Neuronal stem cell (in vitro differentiated cells): Measurements from ENCODE around the gene KCNJ5.

ENCODE experiments used
- DNase-seq: peaks from one replicate; pipeline ENCODE4 v3.0.0-alpha.2; 2013; ENCODE audit warnings: low spot score
- H2AFZ ChIP-seq: one replicate; pipeline ENCODE4 v1.6.1; 2013; ENCODE audit warnings: mild to moderate bottlenecking, low read length, inconsistent platforms
- H2AK5ac ChIP-seq: 2 replicates; pipeline ENCODE4 v1.6.1; 2013; ENCODE audit warnings: low read depth, mild to moderate bottlenecking, inconsistent platforms, low read length, moderate library complexity, mixed read lengths
- H2BK120ac ChIP-seq: 2 replicates; pipeline ENCODE4 v1.6.1; 2013; ENCODE audit warnings: low read depth, mild to moderate bottlenecking, inconsistent platforms, low read length, moderate library complexity, mixed read lengths
- H2BK12ac ChIP-seq: one replicate; pipeline ENCODE4 v1.6.1; 2013; ENCODE audit warnings: low read length, inconsistent platforms
- H2BK15ac ChIP-seq: 2 replicates; pipeline ENCODE4 v1.6.1; 2013; ENCODE audit warnings: mild to moderate bottlenecking, low read length, inconsistent platforms, mixed read lengths
- H2BK5ac ChIP-seq: one replicate; pipeline ENCODE4 v1.6.1; 2013; ENCODE audit warnings: inconsistent platforms, mild to moderate bottlenecking, low read length, moderate library complexity
- H3K14ac ChIP-seq: one replicate; pipeline ENCODE4 v1.6.1; 2013; ENCODE audit warnings: low read length, inconsistent platforms
- H3K18ac ChIP-seq: 2 replicates; pipeline ENCODE4 v1.6.1; 2013; ENCODE audit warnings: low read length, inconsistent platforms
- H3K23ac ChIP-seq: 2 replicates; pipeline ENCODE4 v1.6.1; 2013; ENCODE audit warnings: low read depth, mild to moderate bottlenecking, mixed read lengths, low read length, inconsistent platforms; ENCODE audit not compliant: poor library complexity
- H3K27ac ChIP-seq: replicated peaks from 3 replicates; pipeline ENCODE4 v1.5.1; 2013; ENCODE audit warnings: low read length, inconsistent platforms
- H3K27me3 ChIP-seq, 3 experiments: 2 replicates each; pipeline ENCODE4 v1.6.1; 2013; ENCODE audit warnings: low read length in 3 of 3, mild to moderate bottlenecking in 2 of 3, inconsistent platforms in 1 of 3, low read depth in 1 of 3, mixed read lengths in 1 of 3, moderate library complexity in 1 of 3; ENCODE audit not compliant: control insufficient read depth in 3 of 3, insufficient read depth in 3 of 3
- H3K36me3 ChIP-seq, 2 donors: replicated peaks in 1 of 2; 2 replicates each; pipeline ENCODE4 v1.6.1; 2013; ENCODE audit warnings: low read length in 2 of 2; ENCODE audit not compliant: control insufficient read depth in 2 of 2, insufficient read depth in 2 of 2
- H3K4ac ChIP-seq: 2 replicates; pipeline ENCODE4 v1.6.1; 2013; ENCODE audit warnings: inconsistent platforms, mild to moderate bottlenecking, low read length, moderate library complexity
- H3K4me1 ChIP-seq, 2 donors: 1 replicate in 1 of 2; 2 replicates in 1 of 2; pipeline ENCODE4 v1.6.1; 2013; ENCODE audit warnings: low read length in 2 of 2, low read depth in 1 of 2; ENCODE audit not compliant: control insufficient read depth in 2 of 2, insufficient read depth in 1 of 2
- H3K4me2 ChIP-seq: one replicate; pipeline ENCODE4 v1.6.1; 2013; ENCODE audit warnings: mild to moderate bottlenecking, low read length, inconsistent platforms; ENCODE audit not compliant: insufficient read depth, poor library complexity, severe bottlenecking
- H3K4me3 ChIP-seq, 2 donors: 2 replicates each; pipeline ENCODE4 v1.5.1; 2013; ENCODE audit warnings: low read length in 2 of 2, mild to moderate bottlenecking in 2 of 2, inconsistent platforms in 1 of 2, moderate library complexity in 1 of 2
- H3K79me1 ChIP-seq: one replicate; pipeline ENCODE4 v1.6.1; 2013; ENCODE audit warnings: low read depth, mild to moderate bottlenecking, inconsistent platforms, low read length, moderate library complexity
- H3K9ac ChIP-seq: one replicate; pipeline ENCODE4 v1.6.1; 2013; ENCODE audit warnings: mild to moderate bottlenecking, low read depth, low read length, inconsistent platforms; ENCODE audit not compliant: poor library complexity
- H3K9me3 ChIP-seq, 2 donors: replicated peaks in 1 of 2; 2 replicates each; pipeline versions ENCODE3 to v1.6.1; 2013; ENCODE audit warnings: low read length in 2 of 2, mild to moderate bottlenecking in 2 of 2, inconsistent platforms in 1 of 2, low read depth in 1 of 2, mixed read lengths in 1 of 2, moderate library complexity in 1 of 2; ENCODE audit not compliant: control insufficient read depth in 2 of 2, insufficient read depth in 1 of 2
- H4K8ac ChIP-seq: one replicate; pipeline ENCODE4 v1.6.1; 2013; ENCODE audit warnings: low read depth, mild to moderate bottlenecking, inconsistent platforms, low read length, moderate library complexity
- H4K91ac ChIP-seq: one replicate; pipeline ENCODE4 v1.6.1; 2013; ENCODE audit warnings: low read length, low read depth, mild to moderate bottlenecking, inconsistent platforms; ENCODE audit not compliant: poor library complexity
- WGBS, 2 donors: extraction: QIAGEN DNeasy Blood & Tissue Kit; methylation state at CpG; one replicate each; pipeline ENCODE4 v1.1.7; 2013; ENCODE audit warnings: missing lambda C conversion rate in 2 of 2, mixed read lengths in 1 of 2; ENCODE audit not compliant: insufficient read length in 2 of 2, insufficient replicate concordance in 1 of 2; ENCODE audit errors: extremely low coverage in 2 of 2; 5-methylcytosine and 5-hydroxymethylcytosine counted together

Gene KCNJ5

DNA sequence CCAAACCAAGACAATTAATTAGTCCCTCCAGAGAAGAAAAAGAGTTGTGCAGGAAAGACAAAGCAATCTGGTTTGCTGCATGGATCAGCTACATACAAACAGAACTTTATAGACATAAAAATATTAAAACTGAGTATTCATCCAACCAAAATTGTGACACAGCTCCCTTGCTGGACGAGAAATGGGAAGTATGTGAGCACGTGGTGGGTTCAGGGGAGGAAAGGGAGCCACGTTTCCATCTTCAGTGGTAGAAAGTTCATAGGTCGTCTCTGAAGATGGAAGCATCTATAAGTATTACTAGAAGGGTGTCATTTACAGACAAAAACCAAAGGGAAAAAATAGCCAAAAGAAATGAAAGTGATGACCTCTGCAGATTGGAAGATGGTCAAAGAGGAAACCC is 7.1 kb upstream of the KCNJ5 start:
- no CpG with 5 or more reads among the region's 4 CpGs for WGBS, 2 donors
- DNase-seq, result no peak
- no peak overlapping the region for H2BK12ac ChIP-seq
- no peak overlapping the region for H3K27ac ChIP-seq
- H3K9ac ChIP-seq, result no peak overlapping the region
- no peak overlapping the region for H3K23ac ChIP-seq
- H3K36me3 ChIP-seq, result no peaks in the 10 kb centered on the region
- no peak overlapping the region for H3K18ac ChIP-seq
- no peak overlapping the region for H2BK5ac ChIP-seq
- no peak overlapping the region for H3K4ac ChIP-seq
- peaks cover 5% of the 10 kb centered on the region in 2 donors for H3K4me1 ChIP-seq
- no peak overlapping the region for H2AK5ac ChIP-seq
- H3K27me3 ChIP-seq, result peaks cover 0 to 11% (median 10%) of the 10 kb centered on the region in 3 experiments
- no peak overlapping the region for H2BK120ac ChIP-seq
- H4K8ac ChIP-seq, result no peak overlapping the region
- H4K91ac ChIP-seq, result no peak overlapping the region
- H3K4me3 ChIP-seq, result no peak overlapping the region
- H2AFZ ChIP-seq, result no peak overlapping the region
- H3K14ac ChIP-seq, result no peak overlapping the region
- H3K79me1 ChIP-seq, result no peaks in the 10 kb centered on the region
- no peak overlapping the region for H3K4me2 ChIP-seq
- no peak overlapping the region for H2BK15ac ChIP-seq
- H3K9me3 ChIP-seq, result no peaks in the 10 kb centered on the region

DNA sequence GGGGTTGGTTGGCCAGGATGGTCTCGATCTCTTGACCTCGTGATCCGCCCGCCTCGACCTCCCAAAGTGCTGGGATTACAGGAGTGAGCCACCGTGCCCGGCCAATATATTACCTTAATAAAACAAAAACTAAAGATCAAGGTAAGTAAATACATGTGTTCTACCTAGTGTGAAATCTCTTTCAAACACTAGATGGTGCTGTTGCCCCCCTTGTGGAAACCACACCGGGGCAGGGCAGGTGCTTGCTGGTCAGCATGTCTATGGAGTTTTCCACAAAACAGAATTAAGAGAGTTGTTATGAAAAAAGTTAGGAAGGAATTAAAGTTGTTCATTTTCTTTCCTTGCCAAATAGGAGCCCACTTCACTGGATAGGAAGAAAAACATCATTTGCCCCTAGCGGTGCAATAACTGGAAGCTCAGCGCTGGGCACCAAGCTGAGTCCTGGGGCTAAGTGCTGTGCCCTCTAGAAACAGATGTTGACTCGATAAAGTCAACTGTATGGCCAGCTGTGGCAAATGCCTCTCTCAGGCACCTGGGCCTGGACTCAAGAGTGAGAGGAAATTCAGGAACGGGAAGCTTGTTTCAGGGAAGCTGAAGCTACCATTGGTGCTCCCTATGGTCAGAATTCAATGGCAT is 6.3 kb upstream of the KCNJ5 start:
- Histone ChIP-seq H2AK5ac (no peak overlapping the region), H4K91ac (no peak overlapping the region), H2BK12ac (no peak overlapping the region), H4K8ac (no peak overlapping the region), H3K27ac (no peak overlapping the region), H3K9ac (no peak overlapping the region), H3K4me3 (no peak overlapping the region), H3K79me1 (no peaks in the 10 kb centered on the region), H3K4me1 (peaks cover 3 to 4% of the 10 kb centered on the region in 2 donors), H3K23ac (no peak overlapping the region), H3K14ac (no peak overlapping the region), H3K27me3 (peaks cover 0 to 18% (median 18%) of the 10 kb centered on the region in 3 experiments), H3K9me3 (no peaks in the 10 kb centered on the region), H2BK15ac (no peak overlapping the region), H2AFZ (no peak overlapping the region), H2BK120ac (no peak overlapping the region), H2BK5ac (no peak overlapping the region), H3K36me3 (no peaks in the 10 kb centered on the region), H3K18ac (no peak overlapping the region), H3K4me2 (no peak overlapping the region), H3K4ac (no peak overlapping the region)
- no CpG with 5 or more reads among the region's 12 CpGs for WGBS, 2 donors
- peak; percentile 69 for DNase-seq

DNA sequence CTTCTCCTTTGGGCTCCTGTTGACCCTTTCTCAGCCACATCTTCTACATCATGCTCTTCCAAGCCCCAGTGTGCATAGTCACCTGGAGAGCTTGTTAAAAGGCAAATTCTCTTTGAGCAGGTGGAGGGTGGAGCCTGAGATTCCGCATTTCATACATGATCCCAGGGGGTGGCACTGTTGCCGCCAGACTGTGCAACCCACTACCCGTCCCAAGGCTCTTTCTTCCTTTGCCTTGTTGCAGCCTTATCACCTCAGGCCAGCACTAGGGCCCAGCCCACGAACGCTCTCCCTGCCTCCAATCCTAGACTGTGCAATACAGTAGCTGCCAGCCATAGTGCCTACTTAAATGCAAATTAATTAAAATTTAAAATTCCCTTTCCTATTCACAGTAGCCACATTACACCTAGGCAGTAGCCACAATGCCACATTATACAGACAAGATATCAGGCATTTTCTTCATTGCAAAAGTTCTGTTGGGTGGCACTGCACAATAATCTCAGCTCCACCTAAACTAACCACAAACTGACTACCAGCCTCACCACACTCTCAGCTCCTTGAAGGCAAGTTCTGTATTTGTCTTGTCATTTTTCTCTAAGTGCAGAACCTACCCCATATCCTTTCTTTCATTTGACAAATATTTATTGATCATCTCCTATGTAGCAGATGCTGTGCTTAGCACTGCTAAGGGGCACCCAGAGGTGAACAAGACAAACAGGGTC is 4.6 kb upstream of the KCNJ5 start:
- no peak overlapping the region for H2BK15ac ChIP-seq
- H4K91ac ChIP-seq, result no peak overlapping the region
- no peak overlapping the region for H3K9ac ChIP-seq
- no peak overlapping the region for H3K23ac ChIP-seq
- H2BK120ac ChIP-seq, result no peak overlapping the region
- no peak overlapping the region for H3K4me3 ChIP-seq
- no peak overlapping the region for H2BK5ac ChIP-seq
- H3K4me2 ChIP-seq, result no peak overlapping the region
- no peaks in the 10 kb centered on the region for H3K9me3 ChIP-seq
- no peak overlapping the region for H2AFZ ChIP-seq
- H3K4me1 ChIP-seq, result peaks cover 8 to 9% of the 10 kb centered on the region in 2 donors
- H2AK5ac ChIP-seq, result no peak overlapping the region
- H3K27me3 ChIP-seq, result peaks cover 2 to 29% (median 28%) of the 10 kb centered on the region in 3 experiments
- H3K4ac ChIP-seq, result no peak overlapping the region
- no peaks in the 10 kb centered on the region for H3K79me1 ChIP-seq
- no peak overlapping the region for H3K27ac ChIP-seq
- no peak overlapping the region for H4K8ac ChIP-seq
- H3K14ac ChIP-seq, result no peak overlapping the region
- H2BK12ac ChIP-seq, result no peak overlapping the region
- no peak overlapping the region for H3K18ac ChIP-seq
- H3K36me3 ChIP-seq, result no peaks in the 10 kb centered on the region
- no peak for DNase-seq
- no CpG with 5 or more reads among the region's 5 CpGs for WGBS, 2 donors
